K562 (cell line): ENCODE data around the gene AHCYL1. TPM values are rescaled to one million over a fixed set of nuclear protein-coding genes. Genes with fewer than 3 reads are reported as not detected.

Source experiments
- ATF7 ChIP-seq: fragments of 450-650 bp; IDR thresholded peaks from 2 replicates; pipeline ENCODE4 v1.7.1; 2014; ENCODE audit warnings: mild to moderate bottlenecking, moderate library complexity
- BACH1 ChIP-seq: fragments of 200-800 bp; sonication (Bioruptor generic); IDR thresholded peaks from 2 replicates; pipeline ENCODE4 v1.6.1; 2016; ENCODE audit warnings: missing genetic modification characterization, missing compliant biosample characterization
- BCOR ChIP-seq: fragments of 450-650 bp; IDR thresholded peaks from 2 replicates; pipeline ENCODE4 v1.6.1; 2016
- DPF2 ChIP-seq: fragments of 450-650 bp; IDR thresholded peaks from 2 replicates; pipeline ENCODE4 v1.6.1; 2016
- HDAC3 ChIP-seq: fragments of 450-650 bp; IDR thresholded peaks from 2 replicates; pipeline ENCODE4 v1.6.1; 2018; ENCODE audit warnings: borderline replicate concordance, mild to moderate bottlenecking, moderate library complexity; ENCODE audit not compliant: partially characterized antibody
- HDAC8 ChIP-seq: fragments of 450-650 bp; IDR thresholded peaks from 2 replicates; pipeline ENCODE4 v1.6.1; 2016; ENCODE audit warnings: mild to moderate bottlenecking, missing genetic modification characterization, moderate library complexity, missing compliant biosample characterization
- HEY1 ChIP-seq: fragments of 250-450 bp; sonication (Bioruptor Pico); IDR thresholded peaks from 2 replicates; pipeline ENCODE4 v1.5.0; 2020; ENCODE audit warnings: mild to moderate bottlenecking, moderate library complexity, borderline replicate concordance
- HINFP ChIP-seq: fragments of 450-650 bp; conservative IDR thresholded peaks from 2 replicates; pipeline ENCODE4 v1.6.1; 2016; ENCODE audit warnings: missing genetic modification characterization, low read depth, mild to moderate bottlenecking, control low read depth, missing compliant biosample characterization
- ILF3 ChIP-seq: fragments of 450-650 bp; IDR thresholded peaks from 2 replicates; pipeline ENCODE4 v1.6.1; 2018; ENCODE audit warnings: antibody characterized with exemption, mild to moderate bottlenecking, moderate library complexity, borderline replicate concordance
- MAZ ChIP-seq, 2 experiments: fragments of 450-650 bp in 1 of 2; sonication (generic) in 1 of 2; formaldehyde crosslinking; IDR thresholded peaks in 1 of 2; conservative IDR thresholded peaks in 1 of 2; 2 replicates each; pipeline versions ENCODE4 v1.4.0 to v1.5.0; 2020; ENCODE audit warnings: mild to moderate bottlenecking in 1 of 2, missing genetic modification reagents in 1 of 2
- MCM7 ChIP-seq, 2 experiments: fragments of 450-650 bp; IDR thresholded peaks; 2 replicates each; pipeline ENCODE4 v1.6.1; 2016 to 2018
- NONO ChIP-seq, 2 experiments: fragments of 200-400 bp in 1 of 2; fragments of 450-650 bp in 1 of 2; formaldehyde crosslinking in 1 of 2; IDR thresholded peaks; 2 replicates each; pipeline ENCODE4 v1.6.1; 2017; ENCODE audit warnings: low read depth in 2 of 2, mild to moderate bottlenecking in 2 of 2, moderate library complexity in 2 of 2, low read length in 1 of 2
- NRF1 ChIP-seq, 2 experiments: fragments of 450-650 bp; IDR thresholded peaks in 1 of 2; conservative IDR thresholded peaks in 1 of 2; 2 replicates each; pipeline ENCODE4 v1.6.1; 2014; ENCODE audit warnings: mild to moderate bottlenecking in 2 of 2
- RHOXF2B ChIP-seq: fragments of 250-450 bp; sonication (Bioruptor Pico); conservative IDR thresholded peaks from 2 replicates; pipeline ENCODE4 v1.5.1; 2021
- SIN3B ChIP-seq: fragments of 450-650 bp; IDR thresholded peaks from 2 replicates; pipeline ENCODE4 v1.6.1; 2017; ENCODE audit warnings: low read depth, mild to moderate bottlenecking, moderate library complexity
- SIX5 ChIP-seq, 2 experiments: IDR thresholded peaks; 2 replicates each; pipeline ENCODE4 v1.6.1; 2011; ENCODE audit warnings: low read length in 2 of 2, borderline replicate concordance in 1 of 2, low read depth in 1 of 2, mild to moderate bottlenecking in 1 of 2, moderate library complexity in 1 of 2; ENCODE audit not compliant: insufficient read depth in 1 of 2
- SRSF7 ChIP-seq: fragments of 200-400 bp; formaldehyde crosslinking; optimal IDR thresholded peaks from 2 replicates; pipeline ENCODE3; 2017; ENCODE audit warnings: mild to moderate bottlenecking, low read depth, low read length
- THRAP3 ChIP-seq: fragments of 450-650 bp; IDR thresholded peaks from 2 replicates; pipeline ENCODE4 v1.6.1; 2016; ENCODE audit warnings: mild to moderate bottlenecking, inconsistent platforms, borderline replicate concordance
- TRIM25 ChIP-seq: fragments of 450-650 bp; IDR thresholded peaks from 2 replicates; pipeline ENCODE4 v1.7.0; 2016; ENCODE audit warnings: borderline replicate concordance
- XRCC4 ChIP-seq: IDR thresholded peaks from one replicate; pipeline ENCODE4 v1.6.1; 2011; ENCODE audit not compliant: insufficient read depth, insufficient read length; ENCODE audit errors: extremely low read depth
- ZNF217 ChIP-seq: sonication (generic); formaldehyde crosslinking; IDR thresholded peaks from 2 replicates; pipeline ENCODE4 v1.8.0; 2022; ENCODE audit warnings: mild to moderate bottlenecking, missing genetic modification reagents
- ZNF445 ChIP-seq: fragments of 250-450 bp; sonication (Bioruptor Pico); IDR thresholded peaks from 2 replicates; pipeline ENCODE4 v1.4.0; 2020; ENCODE audit warnings: low read depth, mild to moderate bottlenecking, moderate library complexity
- ZNF511 ChIP-seq: sonication (generic); formaldehyde crosslinking; IDR thresholded peaks from 2 replicates; pipeline ENCODE4 v1.8.0; 2022; ENCODE audit warnings: mild to moderate bottlenecking, missing genetic modification reagents
- ZNF778 ChIP-seq: fragments of 450-650 bp; formaldehyde crosslinking; IDR thresholded peaks from 2 replicates; pipeline ENCODE4 v1.4.0; 2020; ENCODE audit warnings: mild to moderate bottlenecking, moderate library complexity
- ZNF780A ChIP-seq: fragments of 250-450 bp; sonication (Bioruptor Pico); IDR thresholded peaks from 2 replicates; pipeline ENCODE4 v1.5.0; 2021; ENCODE audit warnings: mild to moderate bottlenecking
- ZSCAN32 ChIP-seq: fragments of 450-650 bp; formaldehyde crosslinking; IDR thresholded peaks from 2 replicates; pipeline ENCODE4 v1.4.0; 2020; ENCODE audit warnings: mild to moderate bottlenecking, moderate library complexity
- polyA plus RNA-seq, 8 experiments: library from polyadenylated mRNA; depleted of rRNA in 4 of 8; stranded (reverse) in 5 of 8; unstranded in 3 of 8; fragments of >200 nt; fragmentation: Nextera tagmentation in 2 of 8; fragmentation: Illumina TruSeq in 1 of 8; extraction: Ambion mirVana in 2 of 8; extraction: Trizol in 1 of 8; gene quantifications; 2 replicates each; pipeline versions ENCODE4 v1.2.1 to v1.2.3, GENCODE V29; 2011 to 2014; ENCODE audit warnings: inconsistent platforms in 1 of 8, missing spikeins in 1 of 8
- total RNA-seq, 7 experiments: library from RNA; depleted of rRNA in 6 of 7; stranded (reverse); fragments of >200 nt in 6 of 7; fragmentation: Illumina TruSeq in 2 of 7; extraction: Trizol in 2 of 7; gene quantifications; 2 replicates each; pipeline versions ENCODE4 v1.2.1 to v1.2.3, GENCODE V29; 2011 to 2021; ENCODE audit warnings: low replicate concordance in 1 of 7

The AHCYL1 gene
- total and polyA plus RNA-seq, 9 of the 15 experiments (the other 6 are each of a cell fraction or from before 2014, with no cell fraction given) = 27.3 to 118 (median 44.5) TPM

- TF ChIP-seq NONO (IDR thresholded peaks at IDR 0.05; ENCODE audit: low read depth in 2 of 2, low read length in 1 of 2) (peak in 1 of 2 experiments; percentile 85; a peak in 2 of 4 replicates), BACH1 (peak; percentile 78), ZSCAN32 (CRISPR knock-in tag) (no peak), ZNF778 (no peak), DPF2 (no peak), SIX5 (IDR thresholded peaks at IDR 0.05; ENCODE audit: borderline replicate concordance in 1 of 2, insufficient read depth in 1 of 2, low read depth in 1 of 2, low read length in 2 of 2) (peak; percentile 94), HDAC8 (tag) (no peak; the same call in 1 of the 2 replicates), ILF3 (no peak), NRF1 (conservative IDR thresholded peaks at IDR 0.05 in 1 of 2, IDR thresholded peaks at IDR 0.05 in 1 of 2) (peak; percentile 75 to 79), ZNF511 (CRISPR knock-in tag) (peak; percentile 39), MCM7 (IDR thresholded peaks at IDR 0.05) (no peak), MAZ (CRISPR knock-in tag; conservative IDR thresholded peaks at IDR 0.05 in 1 of 2, IDR thresholded peaks at IDR 0.05 in 1 of 2) (peak; percentile 39 to 76; a peak in 3 of 4 replicates), RHOXF2B (CRISPR knock-in tag) (no peak), ATF7 (peak; percentile 84), ZNF780A (no peak), ZNF445 (CRISPR knock-in tag) (0 out of 2 replicates have a peak, but pooled peaks have one; percentile 32), HINFP (tag) (peak; percentile 55; the same call in 1 of the 2 replicates), SIN3B (peak; percentile 78), XRCC4 (no peak), TRIM25 (no peak), SRSF7 (no peak), ZNF217 (CRISPR knock-in tag) (no peak), HEY1 (CRISPR knock-in tag) (no peak), BCOR (no peak), THRAP3 (no peak), HDAC3 (no peak)
Measured at GRCh38 chr1:110034451-110035235, 50.1 kb downstream of the AHCYL1 start, which contains the start of gene STRIP1 (continued).
